Measurements from ENCODE around the gene JADE3. TPM values are rescaled to one million over a fixed set of nuclear protein-coding genes. Genes with fewer than 3 reads are reported as not detected.

JADE3 gene
- polyA plus RNA-seq, 1 donor (not counting 4 experiments of a cell fraction or from before 2014, with no cell fraction given) = 8.2 TPM

DNA sequence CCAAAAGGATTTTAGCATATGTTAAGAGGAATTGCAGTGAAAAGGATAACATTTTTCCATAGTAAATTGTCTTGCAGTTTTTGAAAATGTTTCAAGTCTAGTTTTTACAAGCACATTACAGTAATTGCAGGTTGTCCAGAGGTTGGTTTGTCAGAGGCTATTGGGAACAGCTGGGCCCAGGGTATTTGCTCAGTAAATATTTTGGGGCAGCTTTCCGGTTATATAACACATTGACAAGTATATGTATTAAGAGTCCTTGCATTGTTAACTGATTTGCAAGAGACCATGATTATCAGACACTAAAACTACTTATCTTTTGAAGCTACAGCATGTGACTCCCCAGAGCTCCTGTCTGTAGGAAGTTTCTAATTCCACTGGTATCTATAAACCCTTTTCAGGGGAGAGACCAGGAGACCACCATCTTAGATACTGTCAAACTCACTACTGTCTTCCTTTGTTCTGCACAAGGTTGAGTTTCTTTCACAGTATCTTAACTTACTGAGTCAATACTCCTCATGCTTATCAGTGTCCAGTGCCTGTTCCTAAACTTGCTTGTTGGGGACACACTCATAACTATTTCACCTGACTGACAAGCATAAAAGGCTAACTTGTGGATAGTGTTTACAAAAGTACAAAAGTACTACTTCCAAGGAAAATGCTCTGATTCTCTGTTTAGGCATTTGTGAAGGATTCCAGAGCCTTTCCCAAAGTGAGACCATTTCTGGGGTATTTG is 147.1 kb downstream of the JADE3 start:
- Histone ChIP-seq H3K9me3 (ENCODE audit: control insufficient read depth, low read depth, low read length) (no peaks in the 10 kb centered on the region), H3K79me2 (ENCODE audit: control insufficient read depth, insufficient read depth, low read length) (no peaks in the 10 kb centered on the region), H2AFZ (ENCODE audit: control insufficient read depth, low read length) (no peak overlapping the region), H3K9ac (ENCODE audit: control insufficient read depth, extremely low read depth, insufficient read depth, low read length) (no peak overlapping the region), H3K4me1 (ENCODE audit: control insufficient read depth, extremely low read depth, insufficient read depth, low read length) (no peaks in the 10 kb centered on the region), H3K4me2 (ENCODE audit: control insufficient read depth, extremely low read depth, insufficient read depth, low read depth, low read length) (no peak overlapping the region), H3K36me3 (ENCODE audit: control insufficient read depth in 2 of 2, extremely low read depth in 1 of 2, insufficient read depth in 2 of 2, low read length in 2 of 2) (peaks cover 3 to 7% of the 10 kb centered on the region in 2 experiments), H3K9me1 (ENCODE audit: control insufficient read depth, extremely low read depth, insufficient read depth, low read length) (no peaks in the 10 kb centered on the region), H3K27ac (ENCODE audit: control insufficient read depth, insufficient read depth, low read length) (no peak overlapping the region), H4K20me1 (ENCODE audit: control insufficient read depth, extremely low read depth, insufficient read depth, low read length) (no peaks in the 10 kb centered on the region), H3K27me3 (ENCODE audit: control insufficient read depth, extremely low read depth, insufficient read depth, low read length) (no peaks in the 10 kb centered on the region), H3K4me3 (ENCODE audit: control insufficient read depth in 2 of 3, extremely low read depth in 1 of 3, insufficient read depth in 2 of 3, low read depth in 1 of 3, low read length in 3 of 3) (no peak overlapping the region)
- dilution Hi-C loops (cut with MboI; ENCODE audit: extremely low pct_ligation_motif_present, low sequenced_read_pairs) = no loop called here
- TF ChIP-seq EZH2 (IDR thresholded peaks at IDR 0.05; ENCODE audit: low read length) (no peak), CTCF (optimal IDR thresholded peaks at IDR 0.05 in 1 of 3, IDR thresholded peaks at IDR 0.05 in 1 of 3, conservative IDR thresholded peaks at IDR 0.05 in 1 of 3; ENCODE audit: extremely low read depth in 1 of 3, insufficient read depth in 2 of 3, low read length in 3 of 3) (no peak)
- FAIRE-seq (no peak), DNase-seq (ENCODE audit: low read depth, low spot score) (no peak)

DNA sequence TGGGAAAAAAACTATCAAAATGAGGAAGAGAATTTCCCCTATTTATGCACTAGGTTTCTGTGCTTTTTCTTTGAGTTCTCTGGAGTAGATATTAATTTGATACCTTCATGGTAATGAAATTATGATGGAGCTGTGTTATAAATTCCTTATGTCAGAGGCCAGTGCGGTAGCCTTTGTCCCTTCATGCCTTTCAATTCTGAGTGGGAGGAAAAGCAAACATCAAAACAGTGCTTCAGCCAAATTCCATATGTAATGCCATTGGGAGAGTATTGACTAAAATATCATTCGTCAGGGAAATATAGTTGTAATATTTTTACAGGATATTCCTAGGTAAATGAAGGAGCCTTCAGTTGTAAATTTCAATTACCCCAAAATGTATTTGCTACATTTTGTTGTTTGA is 148.5 kb downstream of the JADE3 start:
- Histone ChIP-seq H3K27ac (ENCODE audit: control insufficient read depth, insufficient read depth, low read length) (no peak overlapping the region), H3K9ac (ENCODE audit: control insufficient read depth, extremely low read depth, insufficient read depth, low read length) (no peak overlapping the region), H2AFZ (ENCODE audit: control insufficient read depth, low read length) (no peak overlapping the region), H4K20me1 (ENCODE audit: control insufficient read depth, extremely low read depth, insufficient read depth, low read length) (no peaks in the 10 kb centered on the region), H3K4me2 (ENCODE audit: control insufficient read depth, extremely low read depth, insufficient read depth, low read depth, low read length) (no peak overlapping the region), H3K36me3 (ENCODE audit: control insufficient read depth in 2 of 2, extremely low read depth in 1 of 2, insufficient read depth in 2 of 2, low read length in 2 of 2) (peaks cover 3 to 5% of the 10 kb centered on the region in 2 experiments), H3K4me3 (ENCODE audit: control insufficient read depth in 2 of 3, extremely low read depth in 1 of 3, insufficient read depth in 2 of 3, low read depth in 1 of 3, low read length in 3 of 3) (no peak overlapping the region), H3K9me1 (ENCODE audit: control insufficient read depth, extremely low read depth, insufficient read depth, low read length) (no peaks in the 10 kb centered on the region), H3K9me3 (ENCODE audit: control insufficient read depth, low read depth, low read length) (no peaks in the 10 kb centered on the region), H3K4me1 (ENCODE audit: control insufficient read depth, extremely low read depth, insufficient read depth, low read length) (no peaks in the 10 kb centered on the region), H3K27me3 (ENCODE audit: control insufficient read depth, extremely low read depth, insufficient read depth, low read length) (no peaks in the 10 kb centered on the region), H3K79me2 (ENCODE audit: control insufficient read depth, insufficient read depth, low read length) (no peaks in the 10 kb centered on the region)
- DNase-seq (ENCODE audit: low read depth, low spot score) = no peak
- no peak for FAIRE-seq
- no peak for TF ChIP-seq EZH2 (IDR thresholded peaks at IDR 0.05; ENCODE audit: low read length)
- TF ChIP-seq CTCF (optimal IDR thresholded peaks at IDR 0.05 in 1 of 3, IDR thresholded peaks at IDR 0.05 in 1 of 3, conservative IDR thresholded peaks at IDR 0.05 in 1 of 3; ENCODE audit: extremely low read depth in 1 of 3, insufficient read depth in 2 of 3, low read length in 3 of 3) = no peak
- dilution Hi-C loops (cut with MboI; ENCODE audit: extremely low pct_ligation_motif_present, low sequenced_read_pairs) = no loop called here

All from keratinocyte (primary cell).